Brain microvascular endothelial cell (primary cell): ENCODE data around the gene TATDN2.

Experiments
- DNase-seq: peaks from one replicate; pipeline ENCODE4 v3.0.0-alpha.2; 2020
- H3K27ac ChIP-seq: fragments of 250-450 bp; sonication (Bioruptor Pico); 2 replicates; pipeline ENCODE4 v1.5.1; 2020; ENCODE audit warnings: mild to moderate bottlenecking, moderate library complexity
- H3K27me3 ChIP-seq: fragments of 250-450 bp; sonication (Bioruptor Pico); replicated peaks from 2 replicates; pipeline ENCODE4 v1.5.1; 2020; ENCODE audit warnings: mild to moderate bottlenecking
- H3K36me3 ChIP-seq: fragments of 250-450 bp; sonication (Bioruptor Pico); replicated peaks from 2 replicates; pipeline ENCODE4 v1.5.1; 2020; ENCODE audit warnings: mild to moderate bottlenecking
- H3K4me3 ChIP-seq: 2 replicates; pipeline ENCODE4 v1.5.1; 2011; ENCODE audit warnings: low read depth, mild to moderate bottlenecking, control low read depth, low read length, moderate library complexity
- CTCF ChIP-seq: IDR thresholded peaks from 2 replicates; pipeline ENCODE4 v1.5.1; 2011; ENCODE audit warnings: low read depth, mild to moderate bottlenecking, moderate library complexity, low read length, control low read depth, inconsistent platforms; ENCODE audit errors: missing control alignments
- in situ Hi-C: cut with HindIII; loops from 2 replicates; pipeline ENCODE4 v1.10.0; 2017; ENCODE audit warnings: low sequenced_read_pairs, low pct_ligation_motif_present

TATDN2 gene

GRCh38 chr3:10306156-10306555, 57.9 kb downstream of the TATDN2 start:
- no peaks in the 10 kb centered on the region for H3K27me3 ChIP-seq
- TF ChIP-seq CTCF, result no peak
- no peak overlapping the region for H3K4me3 ChIP-seq
- H3K27ac ChIP-seq, result no peak overlapping the region
- H3K36me3 ChIP-seq, result peaks cover 84% of the 10 kb centered on the region
- in situ Hi-C loops, result no loop called here
- no peak for DNase-seq

GRCh38 chr3:10308678-10309077, 60.4 kb downstream of the TATDN2 start:
- no peak for DNase-seq
- Histone ChIP-seq H3K4me3 (no peak overlapping the region), H3K36me3 (peaks cover 86% of the 10 kb centered on the region), H3K27me3 (no peaks in the 10 kb centered on the region), H3K27ac (no peak overlapping the region)
- TF ChIP-seq CTCF, result no peak
- in situ Hi-C loops, result no loop called here

GRCh38 chr3:10309736-10310135, 61.5 kb downstream of the TATDN2 start:
- TF ChIP-seq CTCF, result no peak
- Histone ChIP-seq H3K27me3 (no peaks in the 10 kb centered on the region), H3K27ac (no peak overlapping the region), H3K36me3 (peaks cover 86% of the 10 kb centered on the region), H3K4me3 (no peak overlapping the region)
- no peak for DNase-seq
- in situ Hi-C loops, result no loop called here

GRCh38 chr3:10310578-10310977, 62.3 kb downstream of the TATDN2 start:
- H3K27ac ChIP-seq, result peak overlapping the region; percentile 36
- no peak for DNase-seq
- H3K36me3 ChIP-seq, result peaks cover 84% of the 10 kb centered on the region
- no peak for TF ChIP-seq CTCF
- H3K4me3 ChIP-seq, result no peak overlapping the region
- no peaks in the 10 kb centered on the region for H3K27me3 ChIP-seq
- in situ Hi-C loops, result no loop called here

- no peak for DNase-seq
- Histone ChIP-seq H3K36me3 (peaks cover 86% of the 10 kb centered on the region), H3K4me3 (no peak overlapping the region), H3K27me3 (no peaks in the 10 kb centered on the region), H3K27ac (no peak overlapping the region)
- in situ Hi-C loops, result no loop called here
- no peak for TF ChIP-seq CTCF
Measured at GRCh38 chr3:10311710-10312109, 63.5 kb downstream of the TATDN2 start.

- no peak for TF ChIP-seq CTCF
Measured at GRCh38 chr3:10312391-10312790, 64.1 kb downstream of the TATDN2 start.

More at GRCh38 chr3:10312391-10312790, 64.1 kb downstream of the TATDN2 start:
- H3K4me3 ChIP-seq, result no peak overlapping the region
- peaks cover 88% of the 10 kb centered on the region for H3K36me3 ChIP-seq
- in situ Hi-C loops, result no loop called here
- no peaks in the 10 kb centered on the region for H3K27me3 ChIP-seq
- no peak for DNase-seq
- no peak overlapping the region for H3K27ac ChIP-seq
